OCI-LY1 (cell line): Measurements from ENCODE around the gene KCNA2.

ENCODE experiments used
- H2AFZ ChIP-seq: fragments of 200-600 bp; sonication (generic), shearing (Covaris generic); 2 replicates; pipeline ENCODE4 v1.6.0; 2014; ENCODE audit warnings: antibody characterized with exemption, mild to moderate bottlenecking, low read length
- H3F3A ChIP-seq: fragments of 200-600 bp; sonication (generic), shearing (Covaris generic); 2 replicates; pipeline ENCODE4 v1.6.0; 2014; ENCODE audit warnings: mild to moderate bottlenecking, antibody characterized with exemption, low read length, moderate library complexity; ENCODE audit not compliant: insufficient read depth
- H3K27ac ChIP-seq: fragments of 200-600 bp; sonication (generic); 2 replicates; pipeline ENCODE4 v1.5.1; 2014; ENCODE audit warnings: low read length, mixed run types, mild to moderate bottlenecking, low read depth; ENCODE audit not compliant: poor library complexity, severe bottlenecking
- H3K27me3 ChIP-seq: fragments of 200-600 bp; sonication (generic); 2 replicates; pipeline ENCODE4 v1.6.0; 2014; ENCODE audit warnings: antibody characterized with exemption, mild to moderate bottlenecking, low read length, moderate library complexity; ENCODE audit not compliant: insufficient read depth
- H3K36me3 ChIP-seq: fragments of 200-600 bp; sonication (generic); 2 replicates; pipeline ENCODE4 v1.6.1; 2014; ENCODE audit warnings: mild to moderate bottlenecking, antibody characterized with exemption, low read length, moderate library complexity, mixed read lengths; ENCODE audit not compliant: insufficient read depth
- H3K4me1 ChIP-seq: fragments of 200-600 bp; sonication (generic); 2 replicates; pipeline ENCODE4 v1.5.1; 2014; ENCODE audit warnings: mild to moderate bottlenecking, low read length, moderate library complexity; ENCODE audit not compliant: insufficient read depth, severe bottlenecking
- H3K4me2 ChIP-seq: fragments of 200-600 bp; sonication (generic), shearing (Covaris generic); 2 replicates; pipeline ENCODE4 v1.6.1; 2014; ENCODE audit warnings: low read length
- H3K4me3 ChIP-seq: fragments of 200-600 bp; sonication (generic); 2 replicates; pipeline ENCODE4 v1.5.1; 2014; ENCODE audit warnings: low read length, low read depth, mild to moderate bottlenecking, mixed read lengths; ENCODE audit not compliant: poor library complexity, severe bottlenecking
- H3K79me2 ChIP-seq: fragments of 200-600 bp; shearing (Covaris generic); 2 replicates; pipeline ENCODE4 v1.6.1; 2016; ENCODE audit warnings: mixed run types, low read length, mixed read lengths; ENCODE audit not compliant: insufficient read depth
- H3K9ac ChIP-seq: fragments of 200-600 bp; sonication (generic), shearing (Covaris generic); 2 replicates; pipeline ENCODE4 v1.6.1; 2014; ENCODE audit warnings: mild to moderate bottlenecking, low read length, mixed read lengths
- H3K9me2 ChIP-seq: fragments of 200-600 bp; sonication (generic), shearing (Covaris generic); 2 replicates; pipeline ENCODE4 v1.6.1; 2014; ENCODE audit warnings: low read depth, mild to moderate bottlenecking, low read length, mixed read lengths
- H3K9me3 ChIP-seq: fragments of 200-600 bp; shearing (Covaris generic); 2 replicates; pipeline ENCODE4 v1.6.1; 2014; ENCODE audit warnings: low read length, mixed read lengths
- H4K20me1 ChIP-seq: fragments of 200-600 bp; sonication (generic), shearing (Covaris generic); 2 replicates; pipeline ENCODE4 v1.6.0; 2016; ENCODE audit warnings: mild to moderate bottlenecking, low read length; ENCODE audit not compliant: insufficient read depth
- CTCF ChIP-seq: fragments of 200-600 bp; sonication (generic), shearing (Covaris generic); IDR thresholded peaks from 2 replicates; pipeline ENCODE4 v1.5.1; 2017; ENCODE audit warnings: mild to moderate bottlenecking, antibody characterized with exemption, low read length, moderate library complexity, mixed read lengths
- EZH2 ChIP-seq: fragments of 200-600 bp; sonication (generic), shearing (Covaris generic); IDR thresholded peaks from 2 replicates; pipeline ENCODE4 v1.8.0; 2017; ENCODE audit warnings: borderline replicate concordance, mixed run types, mild to moderate bottlenecking, antibody characterized with exemption, low read length, moderate library complexity, mixed read lengths

The KCNA2 gene

DNA sequence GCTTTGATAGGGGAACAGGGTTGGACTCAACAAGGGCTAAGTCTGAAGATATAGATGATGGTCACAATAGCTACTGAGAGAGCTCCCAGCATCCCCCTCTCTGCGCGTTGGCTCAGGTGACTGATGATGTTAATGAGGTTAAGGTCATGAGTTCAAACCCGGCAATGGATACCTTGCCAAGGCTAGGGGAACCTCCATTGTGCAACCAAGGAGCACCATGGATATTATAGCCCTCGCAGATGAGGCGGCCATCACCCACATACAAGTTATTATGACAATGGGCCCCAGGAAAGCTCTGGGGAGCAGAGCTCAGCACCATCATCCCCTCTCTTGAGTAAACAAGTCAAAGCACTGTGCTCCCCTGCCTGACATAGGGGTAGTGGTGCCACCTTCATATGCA lies 8.2 kb downstream of the KCNA2 start:
- Histone ChIP-seq H3K9me2 (no peaks in the 10 kb centered on the region), H3K36me3 (no peaks in the 10 kb centered on the region), H3K9ac (no peak overlapping the region), H3K9me3 (no peaks in the 10 kb centered on the region), H2AFZ (no peak overlapping the region), H3K27me3 (0 out of 2 replicates have a peak, but pooled peaks cover 3% of the 10 kb centered on the region), H3K4me1 (no peaks in the 10 kb centered on the region), H3K4me2 (no peak overlapping the region), H4K20me1 (no peaks in the 10 kb centered on the region), H3K4me3 (no peak overlapping the region), H3F3A (no peaks in the 10 kb centered on the region), H3K79me2 (no peaks in the 10 kb centered on the region), H3K27ac (no peak overlapping the region)
- TF ChIP-seq CTCF (no peak), EZH2 (no peak)

- no peak for TF ChIP-seq CTCF
- TF ChIP-seq EZH2 = no peak
- Histone ChIP-seq H3K9me2 (no peaks in the 10 kb centered on the region), H3K4me3 (no peak overlapping the region), H3K27me3 (0 out of 2 replicates have a peak, but pooled peaks cover 3% of the 10 kb centered on the region), H3K4me2 (no peak overlapping the region), H4K20me1 (no peaks in the 10 kb centered on the region), H3K36me3 (no peaks in the 10 kb centered on the region), H3K4me1 (no peaks in the 10 kb centered on the region), H3K79me2 (no peaks in the 10 kb centered on the region), H3K9me3 (no peaks in the 10 kb centered on the region), H3K9ac (no peak overlapping the region), H3K27ac (no peak overlapping the region), H2AFZ (no peak overlapping the region), H3F3A (no peaks in the 10 kb centered on the region)
Measured at GRCh38 chr1:110596312-110596711, 9.8 kb downstream of the KCNA2 start.

DNA sequence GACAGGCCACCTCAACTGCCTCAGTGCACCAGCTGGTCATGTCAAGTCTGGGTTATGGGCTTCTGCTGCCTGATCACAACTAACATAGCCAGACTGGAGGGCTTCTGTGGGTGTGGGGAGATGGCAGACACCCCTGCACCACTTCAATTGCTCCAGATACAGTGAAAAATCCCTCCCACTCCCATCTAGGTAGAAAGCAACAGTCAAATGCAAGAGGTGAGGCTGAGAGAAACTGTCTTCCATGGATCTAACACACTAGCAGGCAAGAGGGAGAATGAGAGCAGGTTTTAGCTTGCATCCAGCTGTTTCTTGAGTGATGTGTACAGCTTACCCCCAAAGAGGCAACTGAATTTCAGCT lies 10.8 kb downstream of the KCNA2 start:
- no peaks in the 10 kb centered on the region for H3K9me2 ChIP-seq
- H3K9ac ChIP-seq = no peak overlapping the region
- no peaks in the 10 kb centered on the region for H3K79me2 ChIP-seq
- H3K9me3 ChIP-seq = no peaks in the 10 kb centered on the region
- no peaks in the 10 kb centered on the region for H3K36me3 ChIP-seq
- 0 out of 2 replicates have a peak, but pooled peaks cover 3% of the 10 kb centered on the region for H3K27me3 ChIP-seq
- no peaks in the 10 kb centered on the region for H4K20me1 ChIP-seq
- H3K4me2 ChIP-seq = no peak overlapping the region
- no peak for TF ChIP-seq EZH2
- H3K4me3 ChIP-seq = no peak overlapping the region
- no peaks in the 10 kb centered on the region for H3K4me1 ChIP-seq
- H3F3A ChIP-seq = no peaks in the 10 kb centered on the region
- H2AFZ ChIP-seq = no peak overlapping the region
- H3K27ac ChIP-seq = no peak overlapping the region
